Mesenchymal stem cell (in vitro differentiated cells and primary cell): ENCODE data around the gene SLC15A1.

Experiments used
- DNase-seq: peaks from one replicate; pipeline ENCODE4 v3.0.0-alpha.2; 2013
- H2AFZ ChIP-seq: one replicate; pipeline ENCODE4 v1.6.1; 2013; ENCODE audit warnings: low read depth, mild to moderate bottlenecking, control low read depth, inconsistent platforms, low read length, moderate library complexity
- H2AK5ac ChIP-seq: 2 replicates; pipeline ENCODE4 v1.6.1; 2013; ENCODE audit warnings: low read length, moderate library complexity, mild to moderate bottlenecking, inconsistent platforms; ENCODE audit not compliant: severe bottlenecking
- H2BK120ac ChIP-seq: one replicate; pipeline ENCODE4 v1.6.1; 2013; ENCODE audit warnings: low read depth, mild to moderate bottlenecking, inconsistent platforms, low read length, moderate library complexity
- H2BK12ac ChIP-seq, 2 experiments: one replicate each; pipeline ENCODE4 v1.6.1; 2013; ENCODE audit warnings: inconsistent platforms in 2 of 2, low read length in 2 of 2, mild to moderate bottlenecking in 2 of 2, moderate library complexity in 2 of 2, control low read depth in 1 of 2
- H2BK15ac ChIP-seq: one replicate; pipeline ENCODE4 v1.6.1; 2013; ENCODE audit warnings: mild to moderate bottlenecking, low read depth, inconsistent platforms; ENCODE audit not compliant: poor library complexity, severe bottlenecking
- H2BK5ac ChIP-seq: 2 replicates; pipeline ENCODE4 v1.6.1; 2013; ENCODE audit warnings: low read depth, mild to moderate bottlenecking, low read length, control low read depth, inconsistent platforms; ENCODE audit not compliant: poor library complexity, severe bottlenecking
- H3K14ac ChIP-seq, 2 experiments: one replicate each; pipeline ENCODE4 v1.6.1; 2013; ENCODE audit warnings: inconsistent platforms in 2 of 2, low read length in 2 of 2, control low read depth in 1 of 2, mild to moderate bottlenecking in 1 of 2, moderate library complexity in 1 of 2
- H3K18ac ChIP-seq, 2 experiments: one replicate each; pipeline ENCODE4 v1.6.1; 2013; ENCODE audit warnings: inconsistent platforms in 2 of 2, low read length in 2 of 2, control low read depth in 1 of 2, low read depth in 1 of 2, mild to moderate bottlenecking in 1 of 2
- H3K23ac ChIP-seq, 2 experiments: one replicate each; pipeline ENCODE4 v1.6.1; 2013; ENCODE audit warnings: inconsistent platforms in 2 of 2, low read length in 2 of 2, mild to moderate bottlenecking in 2 of 2, moderate library complexity in 2 of 2, control low read depth in 1 of 2
- H3K27ac ChIP-seq: 2 replicates; pipeline ENCODE4 v1.5.1; 2013; ENCODE audit warnings: mild to moderate bottlenecking, moderate library complexity, low read length, control low read depth, inconsistent platforms; ENCODE audit not compliant: poor library complexity, severe bottlenecking
- H3K27me3 ChIP-seq, 2 experiments: 2 replicates each; pipeline versions ENCODE4 v1.6.1 to v1.7.0; 2013; ENCODE audit warnings: low read length in 2 of 2, mild to moderate bottlenecking in 2 of 2, moderate library complexity in 2 of 2, control low read depth in 1 of 2, inconsistent platforms in 1 of 2; ENCODE audit not compliant: control insufficient read depth in 1 of 2, insufficient read depth in 1 of 2
- H3K36me3 ChIP-seq, 2 experiments: 2 replicates each; pipeline versions ENCODE4 v1.6.1 to v1.7.0; 2013; ENCODE audit warnings: low read length in 2 of 2, control low read depth in 1 of 2, inconsistent platforms in 1 of 2, low read depth in 1 of 2, mild to moderate bottlenecking in 1 of 2; ENCODE audit not compliant: insufficient read depth in 2 of 2, control insufficient read depth in 1 of 2
- H3K4ac ChIP-seq, 2 experiments: one replicate each; pipeline ENCODE4 v1.6.1; 2013; ENCODE audit warnings: inconsistent platforms in 2 of 2, low read length in 2 of 2, mild to moderate bottlenecking in 2 of 2, moderate library complexity in 2 of 2, control low read depth in 1 of 2, low read depth in 1 of 2
- H3K4me1 ChIP-seq: 2 replicates; pipeline ENCODE4 v1.6.1; 2013; ENCODE audit warnings: low read depth, low read length, control low read depth; ENCODE audit not compliant: control insufficient read depth, insufficient read depth
- H3K4me2 ChIP-seq: 2 replicates; pipeline ENCODE4 v1.6.1; 2013; ENCODE audit warnings: low read length, mild to moderate bottlenecking, inconsistent platforms; ENCODE audit not compliant: poor library complexity, severe bottlenecking
- H3K4me3 ChIP-seq, 2 experiments: 2 replicates each; pipeline versions ENCODE4 v1.5.1 to v1.7.0; 2013; ENCODE audit warnings: low read length in 2 of 2, mild to moderate bottlenecking in 2 of 2, control low read depth in 1 of 2, low read depth in 1 of 2; ENCODE audit not compliant: insufficient read depth in 1 of 2
- H3K79me1 ChIP-seq: replicated peaks from 2 replicates; pipeline ENCODE4 v1.6.1; 2013; ENCODE audit warnings: mild to moderate bottlenecking, control low read depth, low read length, inconsistent platforms; ENCODE audit not compliant: poor library complexity, severe bottlenecking
- H3K9ac ChIP-seq: 2 replicates; pipeline ENCODE4 v1.7.0; 2013; ENCODE audit warnings: mild to moderate bottlenecking, low read length, moderate library complexity
- H3K9me3 ChIP-seq: 2 replicates; pipeline ENCODE4 v1.7.0; 2013; ENCODE audit warnings: mild to moderate bottlenecking, low read length; ENCODE audit not compliant: control insufficient read depth
- H4K8ac ChIP-seq: one replicate; pipeline ENCODE4 v1.6.1; 2013; ENCODE audit warnings: inconsistent platforms, mild to moderate bottlenecking, low read length, moderate library complexity
- H4K91ac ChIP-seq: one replicate; pipeline ENCODE4 v1.6.1; 2013; ENCODE audit warnings: mild to moderate bottlenecking, low read length, inconsistent platforms
- WGBS: methylation state at CpG from one replicate; pipeline ENCODE4 v1.1.7; 2013; ENCODE audit warnings: mixed read lengths; 5-methylcytosine and 5-hydroxymethylcytosine counted together

SLC15A1 gene

GRCh38 chr13:98741741-98742435, 10.6 kb downstream of the SLC15A1 start:
- no peak overlapping the region for H3K4ac ChIP-seq
- no peak overlapping the region for H3K4me2 ChIP-seq
- H3K23ac ChIP-seq: no peak overlapping the region
- H4K91ac ChIP-seq: no peak overlapping the region
- H3K79me1 ChIP-seq: no peaks in the 10 kb centered on the region
- H2BK120ac ChIP-seq: no peak overlapping the region
- H3K14ac ChIP-seq: peak overlapping the region in 1 of 2 experiments; percentile 37
- no peak overlapping the region for H4K8ac ChIP-seq
- no peaks in the 10 kb centered on the region for H3K36me3 ChIP-seq
- no peak overlapping the region for H2AK5ac ChIP-seq
- no peak overlapping the region for H2AFZ ChIP-seq
- no peak overlapping the region for H3K27ac ChIP-seq
- peaks cover 0 to 14% of the 10 kb centered on the region in 2 experiments for H3K27me3 ChIP-seq
- peak overlapping the region; percentile 25 to 42 for H3K18ac ChIP-seq
- no peak overlapping the region for H2BK15ac ChIP-seq
- H3K9me3 ChIP-seq: no peaks in the 10 kb centered on the region
- H3K4me1 ChIP-seq: peaks cover 1% of the 10 kb centered on the region
- H2BK12ac ChIP-seq: peak overlapping the region; percentile 23 to 49
- 86% methylated on average over 12 of the region's 14 CpGs for WGBS
- H2BK5ac ChIP-seq: no peak overlapping the region
- no peak overlapping the region for H3K9ac ChIP-seq
- peak; percentile 94 for DNase-seq
- H3K4me3 ChIP-seq: no peak overlapping the region

GRCh38 chr13:98740131-98740530, 12.3 kb downstream of the SLC15A1 start:
- Histone ChIP-seq H3K4ac (no peak overlapping the region), H3K27ac (no peak overlapping the region), H3K4me2 (no peak overlapping the region), H2AFZ (no peak overlapping the region), H2BK5ac (no peak overlapping the region), H3K36me3 (no peaks in the 10 kb centered on the region), H3K4me1 (peaks cover 1% of the 10 kb centered on the region), H2AK5ac (no peak overlapping the region), H3K4me3 (no peak overlapping the region), H3K14ac (no peak overlapping the region), H2BK120ac (no peak overlapping the region), H3K9me3 (no peaks in the 10 kb centered on the region), H3K27me3 (peaks cover 0 to 14% of the 10 kb centered on the region in 2 experiments), H3K23ac (no peak overlapping the region), H2BK15ac (no peak overlapping the region), H2BK12ac (no peak overlapping the region), H3K9ac (no peak overlapping the region), H3K79me1 (no peaks in the 10 kb centered on the region), H4K8ac (no peak overlapping the region), H3K18ac (no peak overlapping the region), H4K91ac (no peak overlapping the region)
- WGBS: 86% methylated on average over 8 of the region's 8 CpGs
- no peak for DNase-seq

- Histone ChIP-seq H2BK5ac (no peak overlapping the region), H3K27ac (no peak overlapping the region)
Measured at GRCh38 chr13:98738993-98739392, 13.5 kb downstream of the SLC15A1 start.

GRCh38 chr13:98738213-98738612, 14.3 kb downstream of the SLC15A1 start:
- H3K79me1 ChIP-seq: no peaks in the 10 kb centered on the region
- H3K4me3 ChIP-seq: no peak overlapping the region
- H2BK120ac ChIP-seq: no peak overlapping the region
- no peak overlapping the region for H3K9ac ChIP-seq
- H2AK5ac ChIP-seq: no peak overlapping the region
- H3K9me3 ChIP-seq: no peaks in the 10 kb centered on the region
- H2BK5ac ChIP-seq: no peak overlapping the region
- peaks cover 1% of the 10 kb centered on the region for H3K4me1 ChIP-seq
- no peak overlapping the region for H3K23ac ChIP-seq
- H3K27me3 ChIP-seq: peaks cover 0 to 14% of the 10 kb centered on the region in 2 experiments
- no peak overlapping the region for H3K4me2 ChIP-seq
- no peak for DNase-seq
- no peak overlapping the region for H2AFZ ChIP-seq
- H3K14ac ChIP-seq: no peak overlapping the region
- no peak overlapping the region for H2BK15ac ChIP-seq
- no peak overlapping the region for H3K27ac ChIP-seq
- no peak overlapping the region for H4K91ac ChIP-seq
- H2BK12ac ChIP-seq: no peak overlapping the region
- H4K8ac ChIP-seq: no peak overlapping the region
- H3K4ac ChIP-seq: no peak overlapping the region
- no peaks in the 10 kb centered on the region for H3K36me3 ChIP-seq
- no peak overlapping the region for H3K18ac ChIP-seq

More at GRCh38 chr13:98738993-98739392, 13.5 kb downstream of the SLC15A1 start:
- H3K36me3 ChIP-seq: no peaks in the 10 kb centered on the region
- H2AK5ac ChIP-seq: no peak overlapping the region
- WGBS: 97% methylated on average over 1 of the region's 1 CpG
- no peak overlapping the region for H4K8ac ChIP-seq
- H2BK15ac ChIP-seq: no peak overlapping the region
- H3K4me2 ChIP-seq: no peak overlapping the region
- no peak overlapping the region for H4K91ac ChIP-seq
- no peak overlapping the region for H3K14ac ChIP-seq
- H3K9ac ChIP-seq: no peak overlapping the region
- peaks cover 1% of the 10 kb centered on the region for H3K4me1 ChIP-seq
- DNase-seq: no peak
- no peaks in the 10 kb centered on the region for H3K79me1 ChIP-seq
- no peak overlapping the region for H3K23ac ChIP-seq
- peaks cover 0 to 14% of the 10 kb centered on the region in 2 experiments for H3K27me3 ChIP-seq
- H2AFZ ChIP-seq: no peak overlapping the region
- no peak overlapping the region for H3K4ac ChIP-seq
- no peak overlapping the region for H2BK120ac ChIP-seq
- H3K9me3 ChIP-seq: no peaks in the 10 kb centered on the region
- H2BK12ac ChIP-seq: no peak overlapping the region
- H3K18ac ChIP-seq: no peak overlapping the region
- H3K4me3 ChIP-seq: no peak overlapping the region
